Common myeloid progenitor, CD34-positive (primary cell): ENCODE measurements around the gene NCAPG2.

Experiments
- CTCF ChIA-PET: fragments of 350-600 bp; sonication (Branson Sonifier 250); formaldehyde crosslinking; loops from one replicate; lab custom pipeline; 2021; ENCODE audit warnings: antibody characterized with exemption; lab: Charles Lee
- POLR2A ChIA-PET: fragments of 350-600 bp; sonication (Branson Sonifier 250); formaldehyde crosslinking; loops from one replicate; lab custom pipeline; 2021; ENCODE audit warnings: antibody characterized with exemption; lab: Charles Lee
- DNase-seq, 3 donors: peaks; one replicate each; pipeline versions ENCODE4 v3.0.0 to v3.0.0-alpha.2; 2013
- H3K27ac ChIP-seq, 2 experiments: 1 replicate in 1 of 2; 2 replicates in 1 of 2; pipeline ENCODE4 v1.7.0; 2013; ENCODE audit warnings: inconsistent platforms in 2 of 2, low read length in 2 of 2, mild to moderate bottlenecking in 2 of 2, low read depth in 1 of 2, moderate library complexity in 1 of 2; ENCODE audit not compliant: severe bottlenecking in 2 of 2, insufficient read depth in 1 of 2, poor library complexity in 1 of 2
- H3K27me3 ChIP-seq, 5 experiments: replicated peaks in 2 of 5; 1 replicate in 3 of 5; 2 replicates in 2 of 5; pipeline versions ENCODE4 v1.6.1 to v1.7.0; 2013; ENCODE audit warnings: low read length in 4 of 5, mild to moderate bottlenecking in 2 of 5, moderate library complexity in 2 of 5, inconsistent platforms in 1 of 5; ENCODE audit not compliant: insufficient read depth in 5 of 5, control insufficient read depth in 4 of 5
- H3K36me3 ChIP-seq, 4 experiments: 1 replicate in 2 of 4; 2 replicates in 2 of 4; pipeline versions ENCODE4 v1.6.1 to v1.7.0; 2013; ENCODE audit warnings: low read length in 3 of 4, control low read depth in 1 of 4, mild to moderate bottlenecking in 1 of 4; ENCODE audit not compliant: control insufficient read depth in 4 of 4, insufficient read depth in 4 of 4
- H3K4me1 ChIP-seq, 4 experiments: 1 replicate in 3 of 4; 2 replicates in 1 of 4; pipeline versions ENCODE4 v1.6.1 to v1.7.1; 2013; ENCODE audit warnings: low read length in 3 of 4, mild to moderate bottlenecking in 3 of 4, control low read depth in 1 of 4, inconsistent platforms in 1 of 4, moderate library complexity in 1 of 4; ENCODE audit not compliant: control insufficient read depth in 4 of 4, insufficient read depth in 4 of 4; ENCODE audit errors: control extremely low read depth in 1 of 4
- H3K4me3 ChIP-seq, 7 experiments: 1 replicate in 4 of 7; 2 replicates in 3 of 7; pipeline versions ENCODE4 v1.5.1 to v1.7.0; 2013; ENCODE audit warnings: mild to moderate bottlenecking in 7 of 7, low read length in 6 of 7, moderate library complexity in 6 of 7, inconsistent platforms in 2 of 7, low read depth in 2 of 7, control low read depth in 1 of 7; ENCODE audit not compliant: insufficient read depth in 4 of 7, control insufficient read depth in 1 of 7; ENCODE audit errors: extremely low read depth in 1 of 7
- H3K9me3 ChIP-seq, 5 experiments: 1 replicate in 4 of 5; 2 replicates in 1 of 5; pipeline versions ENCODE4 v1.6.1 to v1.7.1; 2013; ENCODE audit warnings: low read length in 4 of 5, mild to moderate bottlenecking in 2 of 5, inconsistent platforms in 1 of 5, low read depth in 1 of 5, moderate library complexity in 1 of 5; ENCODE audit not compliant: control insufficient read depth in 4 of 5, insufficient read depth in 2 of 5; ENCODE audit errors: control extremely low read depth in 1 of 5
- WGBS: methylation state at CpG from one replicate; pipeline ENCODE4 v1.1.5; 2013; ENCODE audit not compliant: insufficient coverage; 5-methylcytosine and 5-hydroxymethylcytosine counted together

The NCAPG2 gene

DNA sequence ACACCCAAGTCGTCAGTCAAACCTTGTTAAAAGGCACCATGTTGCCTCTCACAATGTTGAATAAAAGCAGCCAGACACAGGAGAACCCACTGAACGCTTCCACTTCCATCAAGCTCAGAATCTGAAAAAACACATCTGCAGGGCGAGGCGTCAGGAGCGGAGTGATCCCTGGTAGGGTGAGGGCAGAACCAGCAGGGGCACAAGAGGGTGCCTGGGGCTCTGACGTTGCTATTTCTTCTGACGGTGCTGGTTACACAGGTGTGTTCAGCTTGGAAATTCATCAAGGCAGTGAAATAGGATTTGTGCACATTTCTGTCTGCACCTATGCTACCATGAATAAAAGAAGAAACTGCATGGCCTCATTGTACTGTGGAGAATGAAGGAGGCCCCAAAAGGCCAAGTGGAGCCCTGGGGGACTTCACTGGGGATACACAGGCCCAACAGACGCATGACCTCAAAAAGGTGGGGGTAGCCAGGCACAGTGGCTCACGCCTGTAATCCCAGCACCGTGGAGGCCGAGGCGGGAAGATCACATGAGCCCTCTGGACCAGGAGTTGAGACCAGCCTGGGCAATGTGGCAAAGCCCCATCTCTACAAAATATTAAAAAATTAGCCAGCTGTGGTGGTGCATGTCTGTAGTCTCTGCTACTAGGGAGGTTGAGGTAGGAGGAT is 19.2 kb upstream of the NCAPG2 start:
- ChIA-PET CTCF (interaction anchor here (0.8 kb wide), 1 partner anchor 28 kb away, joined by 4 read pairs; no protein-coding TSS in a partner anchor), POLR2A (no interaction called here)
- 96% methylated on average over 12 of the region's 12 CpGs for WGBS
- Histone ChIP-seq H3K27ac (no peak overlapping the region), H3K9me3 (no peaks in the 10 kb centered on the region), H3K27me3 (peaks cover 0 to 3% (median 0%) of the 10 kb centered on the region in 5 experiments), H3K36me3 (no peaks in the 10 kb centered on the region), H3K4me3 (no peak overlapping the region), H3K4me1 (no peaks in the 10 kb centered on the region)
- no peak for DNase-seq

- DNase-seq: no peak
- WGBS: 86% methylated on average over 8 of the region's 13 CpGs
- ChIA-PET CTCF (interaction anchor here (0.8 to 1.4 kb wide), 2 partner anchors 18 to 27 kb away, joined by 3 to 4 read pairs; partner anchors contain the start of gene NCAPG2), POLR2A (no interaction called here)
- Histone ChIP-seq H3K4me3 (no peak overlapping the region), H3K27ac (no peak overlapping the region), H3K4me1 (no peaks in the 10 kb centered on the region), H3K9me3 (no peaks in the 10 kb centered on the region), H3K36me3 (no peaks in the 10 kb centered on the region), H3K27me3 (peaks cover 0 to 3% (median 0%) of the 10 kb centered on the region in 5 experiments)
These were observed 18.7 kb upstream of the NCAPG2 start for GRCh38 chr7:158723266-158723665.

DNA sequence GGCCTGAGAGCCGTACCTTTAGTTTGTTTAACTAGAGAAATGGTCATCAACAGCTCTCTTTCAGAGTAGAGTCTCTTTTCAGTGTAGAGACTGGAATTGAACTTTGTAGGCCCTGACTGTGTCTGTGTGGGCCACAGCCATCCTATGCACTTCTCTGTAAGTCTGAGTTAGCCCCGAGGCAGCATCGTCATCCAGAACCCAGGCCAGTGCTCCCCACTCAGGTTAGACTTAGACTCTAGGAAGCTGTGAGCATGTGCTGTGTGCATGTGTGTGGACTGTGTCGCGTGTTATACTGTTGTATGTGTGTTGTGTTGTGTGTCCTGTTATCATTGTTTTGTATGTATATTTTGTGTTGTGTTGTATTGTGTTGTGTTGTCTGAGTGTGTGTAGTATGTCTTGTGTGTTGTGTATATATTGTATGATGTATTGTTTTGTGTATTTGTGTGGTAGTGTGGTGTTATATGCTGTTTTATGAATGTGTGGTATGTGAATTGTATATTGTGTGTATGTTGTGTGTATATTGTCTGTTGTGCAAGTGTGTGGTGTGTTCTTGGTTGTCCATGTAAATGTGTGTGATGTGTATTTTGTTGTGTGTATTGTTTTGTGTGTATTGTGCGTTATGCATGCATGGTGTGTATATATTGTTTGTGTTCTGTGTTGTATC is 18.1 kb upstream of the NCAPG2 start:
- no peaks in the 10 kb centered on the region for H3K9me3 ChIP-seq
- no peaks in the 10 kb centered on the region for H3K36me3 ChIP-seq
- POLR2A ChIA-PET: no interaction called here
- WGBS: 93% methylated on average over 4 of the region's 6 CpGs
- CTCF ChIA-PET: interaction anchor here (1.3 to 1.4 kb wide), 2 partner anchors 13 to 18 kb away, joined by 3 read pairs; partner anchors contain the start of gene NCAPG2
- no peak for DNase-seq
- peaks cover 0 to 6% (median 0%) of the 10 kb centered on the region in 5 experiments for H3K27me3 ChIP-seq
- no peaks in the 10 kb centered on the region for H3K4me1 ChIP-seq
- no peak overlapping the region for H3K27ac ChIP-seq
- H3K4me3 ChIP-seq: no peak overlapping the region

- no CpG with 5 or more reads among the region's 9 CpGs for WGBS
- ChIA-PET POLR2A (no interaction called here), CTCF (interaction anchor here (1.4 kb wide), 1 partner anchor 24 kb away, joined by 4 read pairs; no protein-coding TSS in a partner anchor)
- Histone ChIP-seq H3K36me3 (no peaks in the 10 kb centered on the region), H3K4me1 (no peaks in the 10 kb centered on the region), H3K4me3 (no peak overlapping the region), H3K9me3 (no peaks in the 10 kb centered on the region), H3K27me3 (peaks cover 0 to 6% (median 0%) of the 10 kb centered on the region in 5 experiments), H3K27ac (no peak overlapping the region)
- DNase-seq: no peak
These were observed 15.5 kb upstream of the NCAPG2 start for GRCh38 chr7:158720112-158720511.

DNA sequence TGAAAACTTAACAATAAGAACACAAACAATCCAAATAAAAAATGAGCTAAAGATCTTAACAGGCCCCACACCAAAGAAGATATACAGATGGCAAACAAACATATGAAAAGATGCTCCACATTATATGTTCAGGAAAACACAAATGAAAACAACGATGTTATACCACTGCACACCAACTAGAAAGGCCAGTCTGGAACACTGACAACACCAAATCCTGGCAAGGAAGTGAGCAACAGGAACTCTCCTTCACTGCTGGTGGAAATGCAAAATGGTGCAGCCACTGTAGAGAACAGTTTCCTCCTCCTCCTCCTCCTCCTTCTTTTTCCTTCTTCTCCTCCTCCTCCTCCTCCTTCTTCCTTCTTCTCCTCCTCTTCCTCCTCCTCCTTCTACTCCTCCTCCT is 12.2 kb upstream of the NCAPG2 start:
- DNase-seq: no peak
- Histone ChIP-seq H3K36me3 (no peaks in the 10 kb centered on the region), H3K4me3 (no peak overlapping the region), H3K27ac (no peak overlapping the region), H3K27me3 (peaks cover 0 to 6% (median 0%) of the 10 kb centered on the region in 5 experiments), H3K4me1 (peaks cover 0 to 9% (median 4%) of the 10 kb centered on the region in 4 experiments), H3K9me3 (no peaks in the 10 kb centered on the region)
- ChIA-PET POLR2A (no interaction called here), CTCF (no interaction called here)
- no CpG with 5 or more reads among the region's 1 CpG for WGBS

GRCh38 chr7:158710651-158711102 is 6.1 kb upstream of the NCAPG2 start:
- Histone ChIP-seq H3K4me1 (peaks cover 0 to 24% (median 16%) of the 10 kb centered on the region in 4 experiments), H3K4me3 (peak overlapping the region in 2 of 7 experiments; percentile 28 to 52), H3K27me3 (no peaks in the 10 kb centered on the region), H3K27ac (no peak overlapping the region), H3K9me3 (peaks cover 0 to 10% (median 6%) of the 10 kb centered on the region in 5 experiments), H3K36me3 (no peaks in the 10 kb centered on the region)
- peak; percentile 84 to 91 (median 89) for DNase-seq
- CTCF ChIA-PET: interaction anchor here (0.7 to 2.5 kb wide), 3 partner anchors 11 to 16 kb away, joined by 3 to 14 read pairs (median 3); no protein-coding TSS in a partner anchor
- WGBS: 48% methylated on average over 6 of the region's 7 CpGs
- POLR2A ChIA-PET: interaction anchor here (1.0 kb wide), 1 partner anchor 30 kb away, joined by 3 read pairs; no protein-coding TSS in a partner anchor
